H9 (cell line): ENCODE measurements around the gene TBC1D5. TPM values are rescaled to one million over a fixed set of nuclear protein-coding genes. Genes with fewer than 3 reads are reported as not detected.

Experiments used
- DNase-seq: peaks from one replicate; pipeline ENCODE4 v3.0.0-alpha.2; 2017
- H2AFZ ChIP-seq: one replicate; pipeline ENCODE4 v1.6.1; 2013; ENCODE audit warnings: mild to moderate bottlenecking, low read length, control low read depth, moderate library complexity
- H2AK5ac ChIP-seq: 2 replicates; pipeline ENCODE4 v1.6.1; 2013; ENCODE audit warnings: low read length, control low read depth, mixed read lengths; ENCODE audit not compliant: insufficient read length
- H2BK120ac ChIP-seq: one replicate; pipeline ENCODE4 v1.6.1; 2013; ENCODE audit warnings: low read depth, mild to moderate bottlenecking, low read length, control low read depth, inconsistent platforms; ENCODE audit not compliant: poor library complexity, severe bottlenecking
- H2BK12ac ChIP-seq: 2 replicates; pipeline ENCODE4 v1.6.1; 2013; ENCODE audit warnings: low read length, control low read depth, mixed read lengths, low read depth; ENCODE audit not compliant: insufficient read length
- H2BK15ac ChIP-seq: 2 replicates; pipeline ENCODE4 v1.6.1; 2013; ENCODE audit warnings: low read depth, low read length, control low read depth
- H2BK20ac ChIP-seq: one replicate; pipeline ENCODE4 v1.6.1; 2013; ENCODE audit warnings: low read depth, mild to moderate bottlenecking, low read length, control low read depth, inconsistent platforms; ENCODE audit not compliant: poor library complexity, severe bottlenecking
- H2BK5ac ChIP-seq: 2 replicates; pipeline ENCODE4 v1.6.1; 2013; ENCODE audit warnings: low read length, control low read depth, mixed read lengths; ENCODE audit not compliant: insufficient read length
- H3K14ac ChIP-seq: 2 replicates; pipeline ENCODE4 v1.6.1; 2013; ENCODE audit warnings: low read length, control low read depth; ENCODE audit not compliant: insufficient read depth
- H3K18ac ChIP-seq: 2 replicates; pipeline ENCODE4 v1.6.1; 2013; ENCODE audit warnings: low read depth, mild to moderate bottlenecking, mixed read lengths, low read length, control low read depth; ENCODE audit not compliant: insufficient read length
- H3K23ac ChIP-seq: 2 replicates; pipeline ENCODE4 v1.6.1; 2013; ENCODE audit warnings: low read length, control low read depth, mixed read lengths, low read depth; ENCODE audit not compliant: insufficient read length
- H3K23me2 ChIP-seq: 2 replicates; pipeline ENCODE4 v1.6.1; 2013; ENCODE audit warnings: low read depth, mild to moderate bottlenecking, mixed read lengths, low read length, control low read depth; ENCODE audit not compliant: insufficient read length, poor library complexity, severe bottlenecking
- H3K27ac ChIP-seq: 2 replicates; pipeline ENCODE4 v1.5.1; 2013; ENCODE audit warnings: low read length, control low read depth, mixed read lengths, low read depth; ENCODE audit not compliant: insufficient read length
- H3K27me3 ChIP-seq: 2 replicates; pipeline ENCODE4 v1.6.1; 2013; ENCODE audit warnings: low read length, control low read depth, inconsistent platforms; ENCODE audit not compliant: insufficient read depth
- H3K4ac ChIP-seq: 2 replicates; pipeline ENCODE4 v1.6.1; 2013; ENCODE audit warnings: low read depth, mild to moderate bottlenecking, control low read depth, inconsistent platforms, low read length, moderate library complexity
- H3K4me1 ChIP-seq: 2 replicates; pipeline ENCODE4 v1.6.1; 2013; ENCODE audit warnings: low read length, control low read depth, inconsistent platforms; ENCODE audit not compliant: insufficient read depth
- H3K4me2 ChIP-seq: 2 replicates; pipeline ENCODE4 v1.6.1; 2013; ENCODE audit warnings: low read length, control low read depth, mixed read lengths; ENCODE audit not compliant: insufficient read length, insufficient read depth
- H3K56ac ChIP-seq: 2 replicates; pipeline ENCODE4 v1.6.1; 2013; ENCODE audit warnings: low read depth, mild to moderate bottlenecking, mixed read lengths, low read length, control low read depth; ENCODE audit not compliant: insufficient read length
- H3K79me1 ChIP-seq: 2 replicates; pipeline ENCODE4 v1.6.1; 2013; ENCODE audit warnings: low read depth, mild to moderate bottlenecking, moderate library complexity, low read length, control low read depth, inconsistent platforms; ENCODE audit not compliant: insufficient read depth, poor library complexity, severe bottlenecking
- H3K79me2 ChIP-seq: 2 replicates; pipeline ENCODE4 v1.6.1; 2013; ENCODE audit warnings: low read length, control low read depth, inconsistent platforms; ENCODE audit not compliant: insufficient read depth
- H3K9ac ChIP-seq: 2 replicates; pipeline ENCODE4 v1.6.1; 2013; ENCODE audit warnings: low read length, control low read depth, mixed read lengths; ENCODE audit not compliant: insufficient read length; ENCODE audit errors: extremely low read depth
- H3K9me3 ChIP-seq: one replicate; pipeline ENCODE4 v1.6.1; 2013; ENCODE audit warnings: low read depth, low read length, inconsistent platforms; ENCODE audit not compliant: control insufficient read depth
- H3T11ph ChIP-seq: one replicate; pipeline ENCODE4 v1.6.1; 2013; ENCODE audit warnings: mild to moderate bottlenecking, low read length, control low read depth, inconsistent platforms
- H4K20me1 ChIP-seq: one replicate; pipeline ENCODE4 v1.6.1; 2013; ENCODE audit not compliant: control insufficient read depth, insufficient read length, insufficient read depth
- H4K5ac ChIP-seq: 2 replicates; pipeline ENCODE4 v1.6.1; 2013; ENCODE audit warnings: low read depth, mild to moderate bottlenecking, mixed read lengths, low read length, control low read depth; ENCODE audit not compliant: insufficient read length
- H4K8ac ChIP-seq: replicated peaks from 2 replicates; pipeline ENCODE4 v1.6.1; 2013; ENCODE audit warnings: low read length, control low read depth, mixed read lengths, low read depth; ENCODE audit not compliant: insufficient read length
- H4K91ac ChIP-seq: 2 replicates; pipeline ENCODE4 v1.6.1; 2013; ENCODE audit warnings: low read depth, mild to moderate bottlenecking, moderate library complexity, mixed read lengths, low read length, control low read depth; ENCODE audit not compliant: insufficient read length
- H3K27ac Mint-ChIP-seq, 3 experiments: 2 replicates in 2 of 3; 3 replicates in 1 of 3; pipeline ENCODE4 v1.8.0; 2020 to 2021; ENCODE audit warnings: mixed read lengths in 3 of 3, mild to moderate bottlenecking in 1 of 3, moderate library complexity in 1 of 3
- H3K27me3 Mint-ChIP-seq: 2 replicates; pipeline ENCODE4 v1.8.0; 2021; ENCODE audit warnings: low read depth, mild to moderate bottlenecking, moderate library complexity, mixed read lengths
- H3K36me3 Mint-ChIP-seq, 3 experiments: 2 replicates in 2 of 3; 3 replicates in 1 of 3; pipeline ENCODE4 v1.8.0; 2020 to 2021; ENCODE audit warnings: low read depth in 3 of 3, mixed read lengths in 3 of 3; ENCODE audit not compliant: insufficient read depth in 1 of 3
- H3K4me1 Mint-ChIP-seq, 2 experiments: 2 replicates each; pipeline ENCODE4 v1.8.0; 2020; ENCODE audit warnings: mixed read lengths in 2 of 2
- H3K4me3 Mint-ChIP-seq, 2 experiments: 2 replicates in 1 of 2; 3 replicates in 1 of 2; pipeline ENCODE4 v1.8.0; 2020 to 2021; ENCODE audit warnings: mild to moderate bottlenecking in 2 of 2, mixed read lengths in 2 of 2, moderate library complexity in 1 of 2
- H3K9me3 Mint-ChIP-seq, 2 experiments: 2 replicates in 1 of 2; 3 replicates in 1 of 2; pipeline ENCODE4 v1.8.0; 2020; ENCODE audit warnings: mild to moderate bottlenecking in 2 of 2, mixed read lengths in 2 of 2, moderate library complexity in 1 of 2
- total RNA-seq: library from RNA; stranded (reverse); gene quantifications from 2 replicates; pipeline ENCODE4 v1.2.1, GENCODE V29; 2021
- TF ChIP-seq, protein P1 (sequence below): fragments of 200-600 bp; sonication (generic); conservative IDR thresholded peaks from 3 replicates; pipeline ENCODE4 v1.8.0; 2021; ENCODE audit warnings: antibody characterized with exemption, mild to moderate bottlenecking

The TBC1D5 gene
- total RNA-seq, 1 experiment from 2014 or later = 25.0 TPM

DNA sequence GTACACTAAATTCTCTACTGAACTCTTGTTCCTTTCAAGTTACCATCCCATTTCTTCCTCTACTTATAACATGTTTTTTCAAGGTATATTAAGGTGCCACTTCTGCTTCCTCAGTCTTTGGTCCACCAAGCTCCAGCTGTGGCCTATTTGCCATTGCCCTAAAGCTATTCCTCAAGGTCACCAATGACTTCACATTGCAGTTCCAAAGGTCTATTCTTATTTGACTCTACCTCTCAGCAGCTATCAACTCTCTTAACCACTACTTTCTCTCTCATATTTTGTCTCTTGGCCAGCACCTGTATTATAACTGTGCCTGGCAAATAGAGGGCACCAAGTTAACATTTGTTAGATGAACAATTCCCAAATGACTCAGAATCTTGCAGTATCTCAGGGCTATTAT lies 503.0 kb downstream of the TBC1D5 start:
- no peaks in the 10 kb centered on the region for H3K36me3 Mint-ChIP-seq
- no peak overlapping the region for H2AFZ ChIP-seq
- no peak overlapping the region for H3K4ac ChIP-seq
- no peak overlapping the region for H3T11ph ChIP-seq
- no peak overlapping the region for H4K91ac ChIP-seq
- H3K23ac ChIP-seq = no peak overlapping the region
- H3K79me1 ChIP-seq = no peaks in the 10 kb centered on the region
- no peak overlapping the region for H3K56ac ChIP-seq
- no peaks in the 10 kb centered on the region for H3K27me3 Mint-ChIP-seq
- H3K4me1 ChIP-seq = no peaks in the 10 kb centered on the region
- no peak overlapping the region for H4K5ac ChIP-seq
- peaks cover 5 to 7% of the 10 kb centered on the region in 2 experiments; a peak in 3 of 4 replicates for H3K4me1 Mint-ChIP-seq
- H2AK5ac ChIP-seq = no peak overlapping the region
- H3K79me2 ChIP-seq = no peaks in the 10 kb centered on the region
- H4K20me1 ChIP-seq = no peaks in the 10 kb centered on the region
- no peak for DNase-seq
- H2BK15ac ChIP-seq = no peak overlapping the region
- H2BK12ac ChIP-seq = no peak overlapping the region
- H3K27ac ChIP-seq = no peak overlapping the region
- TF ChIP-seq, protein P1, sequence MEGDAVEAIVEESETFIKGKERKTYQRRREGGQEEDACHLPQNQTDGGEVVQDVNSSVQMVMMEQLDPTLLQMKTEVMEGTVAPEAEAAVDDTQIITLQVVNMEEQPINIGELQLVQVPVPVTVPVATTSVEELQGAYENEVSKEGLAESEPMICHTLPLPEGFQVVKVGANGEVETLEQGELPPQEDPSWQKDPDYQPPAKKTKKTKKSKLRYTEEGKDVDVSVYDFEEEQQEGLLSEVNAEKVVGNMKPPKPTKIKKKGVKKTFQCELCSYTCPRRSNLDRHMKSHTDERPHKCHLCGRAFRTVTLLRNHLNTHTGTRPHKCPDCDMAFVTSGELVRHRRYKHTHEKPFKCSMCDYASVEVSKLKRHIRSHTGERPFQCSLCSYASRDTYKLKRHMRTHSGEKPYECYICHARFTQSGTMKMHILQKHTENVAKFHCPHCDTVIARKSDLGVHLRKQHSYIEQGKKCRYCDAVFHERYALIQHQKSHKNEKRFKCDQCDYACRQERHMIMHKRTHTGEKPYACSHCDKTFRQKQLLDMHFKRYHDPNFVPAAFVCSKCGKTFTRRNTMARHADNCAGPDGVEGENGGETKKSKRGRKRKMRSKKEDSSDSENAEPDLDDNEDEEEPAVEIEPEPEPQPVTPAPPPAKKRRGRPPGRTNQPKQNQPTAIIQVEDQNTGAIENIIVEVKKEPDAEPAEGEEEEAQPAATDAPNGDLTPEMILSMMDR = no peak
- no peak overlapping the region for H2BK20ac ChIP-seq
- no peak overlapping the region for H3K14ac ChIP-seq
- no peak overlapping the region for H3K4me3 Mint-ChIP-seq
- H2BK120ac ChIP-seq = no peak overlapping the region
- H3K23me2 ChIP-seq = no peaks in the 10 kb centered on the region
- no peak overlapping the region for H3K27ac Mint-ChIP-seq
- H3K9me3 ChIP-seq = no peaks in the 10 kb centered on the region
- H3K9me3 Mint-ChIP-seq = no peaks in the 10 kb centered on the region
- H3K9ac ChIP-seq = no peak overlapping the region
- H3K18ac ChIP-seq = no peak overlapping the region
- H2BK5ac ChIP-seq = no peak overlapping the region
- H4K8ac ChIP-seq = no peak overlapping the region
- no peaks in the 10 kb centered on the region for H3K27me3 ChIP-seq
- H3K4me2 ChIP-seq = no peak overlapping the region
